Esophagus squamous epithelium (tissue), 4 donors: Measurements from ENCODE around the gene KANTR.

Source experiments
- CTCF ChIP-seq, 6 experiments: fragments of 450-650 bp in 4 of 6; fragments of 200-600 bp in 2 of 6; sonication (generic) in 2 of 6; IDR thresholded peaks; one replicate each; pipeline ENCODE4 v1.5.1; 2016 to 2019; ENCODE audit warnings: antibody characterized with exemption in 6 of 6, mild to moderate bottlenecking in 4 of 6, moderate library complexity in 4 of 6
- POLR2A ChIP-seq, 4 donors: fragments of 450-650 bp; IDR thresholded peaks; one replicate each; pipeline ENCODE4 v1.6.1; 2017; ENCODE audit warnings: antibody characterized with exemption in 4 of 4, mild to moderate bottlenecking in 4 of 4, moderate library complexity in 3 of 4

- no peak for TF ChIP-seq CTCF (IDR thresholded peaks at IDR 0.05)
- no peak for TF ChIP-seq POLR2A (IDR thresholded peaks at IDR 0.05)
Measured at GRCh38 chrX:53078943-53079342, 15.0 kb upstream of the KANTR start.
